ENCODE measurements around the gene COA8. TPM values are rescaled to one million over a fixed set of nuclear protein-coding genes. Genes with fewer than 3 reads are reported as not detected.
"Not testable (repeated sequence)": the region's sequence is repeated elsewhere in the genome, so short reads cannot be mapped to it uniquely, and the experiment has no call there.

COA8 gene
- total and polyA plus RNA-seq, 2 donors (not counting 1 experiment from before 2014, with no cell fraction given): 25.5 to 26.4 TPM

DNA sequence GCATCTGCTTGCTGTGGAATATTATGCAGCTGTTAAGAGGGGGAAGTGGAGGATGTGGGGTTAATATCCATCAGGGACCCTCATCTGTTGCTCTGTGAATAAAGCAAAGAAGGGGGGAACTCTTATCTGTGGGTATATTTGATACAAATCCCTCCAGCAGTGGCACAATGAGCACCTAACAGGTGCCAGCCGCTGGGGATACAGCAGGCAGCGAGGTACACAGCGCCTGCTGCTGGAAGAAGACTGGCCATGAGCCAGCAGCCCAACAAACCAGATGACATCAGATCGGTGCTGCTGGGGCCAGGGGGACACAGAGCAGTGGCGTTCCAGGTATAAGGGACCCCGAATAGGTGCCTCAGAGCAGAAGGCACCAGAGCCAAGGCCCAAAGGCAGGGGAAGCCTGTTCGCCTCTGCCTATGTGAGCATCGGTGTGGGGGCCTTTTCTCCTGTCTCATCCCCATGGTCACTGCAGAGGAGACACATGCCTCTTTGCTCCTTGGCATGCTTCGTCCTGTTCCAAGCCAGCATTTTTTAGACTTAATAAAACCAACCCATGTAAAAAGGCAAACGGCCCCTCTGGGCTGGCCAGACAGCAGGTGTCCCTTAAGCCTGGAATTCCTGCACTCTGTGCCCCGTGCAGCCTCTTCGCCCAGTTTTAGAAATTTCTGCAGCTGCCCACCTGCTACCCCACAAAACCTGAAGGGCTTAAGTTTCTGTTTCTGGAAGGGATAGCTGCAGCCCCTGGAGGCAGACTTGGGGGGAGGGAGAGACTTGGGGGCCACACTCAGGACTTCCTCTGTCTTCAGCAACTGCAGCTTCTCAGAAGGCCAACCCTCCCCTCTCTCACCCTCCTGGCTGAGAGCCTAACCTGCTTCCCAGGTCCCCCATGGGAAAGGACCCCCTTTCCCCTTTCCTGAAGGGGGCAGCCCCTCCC is 38.5 kb upstream of the COA8 start:
- no peak for TF ChIP-seq EZH2 (IDR thresholded peaks at IDR 0.05; ENCODE audit: low read length, missing control alignments)
- TF ChIP-seq, protein P1, sequence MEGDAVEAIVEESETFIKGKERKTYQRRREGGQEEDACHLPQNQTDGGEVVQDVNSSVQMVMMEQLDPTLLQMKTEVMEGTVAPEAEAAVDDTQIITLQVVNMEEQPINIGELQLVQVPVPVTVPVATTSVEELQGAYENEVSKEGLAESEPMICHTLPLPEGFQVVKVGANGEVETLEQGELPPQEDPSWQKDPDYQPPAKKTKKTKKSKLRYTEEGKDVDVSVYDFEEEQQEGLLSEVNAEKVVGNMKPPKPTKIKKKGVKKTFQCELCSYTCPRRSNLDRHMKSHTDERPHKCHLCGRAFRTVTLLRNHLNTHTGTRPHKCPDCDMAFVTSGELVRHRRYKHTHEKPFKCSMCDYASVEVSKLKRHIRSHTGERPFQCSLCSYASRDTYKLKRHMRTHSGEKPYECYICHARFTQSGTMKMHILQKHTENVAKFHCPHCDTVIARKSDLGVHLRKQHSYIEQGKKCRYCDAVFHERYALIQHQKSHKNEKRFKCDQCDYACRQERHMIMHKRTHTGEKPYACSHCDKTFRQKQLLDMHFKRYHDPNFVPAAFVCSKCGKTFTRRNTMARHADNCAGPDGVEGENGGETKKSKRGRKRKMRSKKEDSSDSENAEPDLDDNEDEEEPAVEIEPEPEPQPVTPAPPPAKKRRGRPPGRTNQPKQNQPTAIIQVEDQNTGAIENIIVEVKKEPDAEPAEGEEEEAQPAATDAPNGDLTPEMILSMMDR (conservative IDR thresholded peaks at IDR 0.05 in 1 of 2, IDR thresholded peaks at IDR 0.05 in 1 of 2; ENCODE audit: low read depth in 1 of 2, low read length in 2 of 2): no peak
- H3K9me3 ChIP-seq (ENCODE audit: control insufficient read depth, insufficient read depth, low read depth, low read length): no peaks in the 10 kb centered on the region
- H2AFZ ChIP-seq (ENCODE audit: low read length): no peak overlapping the region
- no peak for DNase-seq (ENCODE audit: low read depth in 2 of 2)
- no peak overlapping the region for H3K4me2 ChIP-seq (ENCODE audit: extremely low read depth, insufficient read depth, low read length)
- no peaks in the 10 kb centered on the region for H3K36me3 ChIP-seq (ENCODE audit: control insufficient read depth, insufficient read depth, low read length)
- H3K27me3 ChIP-seq (ENCODE audit: control insufficient read depth, insufficient read depth, low read length): no peaks in the 10 kb centered on the region
- H3K79me2 ChIP-seq (ENCODE audit: control insufficient read depth, insufficient read depth, low read length): peaks cover 2% of the 10 kb centered on the region
- H3K9ac ChIP-seq (ENCODE audit: insufficient read depth, low read length): no peak overlapping the region
- H3K27ac ChIP-seq (ENCODE audit: insufficient read depth, low read length): no peak overlapping the region
- H4K20me1 ChIP-seq (ENCODE audit: control insufficient read depth, extremely low read depth, insufficient read depth, low read length): no peaks in the 10 kb centered on the region
- H3K4me3 ChIP-seq (replicated peaks in 1 of 4; ENCODE audit: control extremely low read depth in 1 of 4, insufficient read depth in 1 of 4, low read depth in 3 of 4, low read length in 4 of 4): no peak overlapping the region
- H3K4me1 ChIP-seq (ENCODE audit: control insufficient read depth, extremely low read depth, insufficient read depth, low read length): peaks cover 19% of the 10 kb centered on the region

DNA sequence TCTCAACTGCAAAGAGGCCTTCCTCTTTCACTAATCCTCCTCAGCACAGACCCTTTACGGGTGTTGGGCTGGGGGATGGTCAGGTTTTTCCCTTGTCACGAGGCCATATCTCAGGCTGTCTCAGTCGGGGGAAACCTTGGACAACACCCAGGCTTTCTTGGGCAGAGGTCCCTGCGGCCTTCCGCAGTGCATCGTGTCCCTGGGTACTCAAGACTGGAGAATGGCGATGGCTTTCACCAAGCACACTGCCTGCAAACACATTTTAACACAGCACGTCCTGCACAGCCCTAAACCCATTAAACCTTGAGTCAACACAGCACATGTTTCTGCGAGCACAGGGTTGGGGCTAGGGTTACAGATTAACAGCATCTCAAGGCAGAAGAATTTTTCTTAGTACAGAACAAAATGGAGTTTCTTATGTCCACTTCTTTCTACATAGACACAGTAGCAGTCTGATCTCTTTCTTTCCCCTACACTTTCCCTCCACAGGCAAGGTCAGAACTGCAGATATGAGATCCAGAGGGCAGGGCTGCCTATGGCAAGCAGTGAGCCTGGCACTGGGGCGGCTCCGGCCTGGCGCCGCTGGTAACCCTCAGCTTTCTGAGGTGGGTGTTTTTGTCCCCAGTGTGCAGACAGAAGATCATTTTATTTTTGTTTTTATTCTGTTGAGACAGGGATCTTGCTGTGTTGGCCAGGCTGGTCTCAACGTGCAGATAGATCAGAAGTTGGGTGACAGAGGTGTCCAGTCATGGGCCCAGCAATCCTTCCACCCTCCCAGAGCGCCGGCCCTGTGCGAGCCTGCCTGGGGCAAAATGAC is 37.1 kb upstream of the COA8 start:
- H3K9me3 ChIP-seq (ENCODE audit: control insufficient read depth, insufficient read depth, low read depth, low read length); DNase-seq (ENCODE audit: low read depth in 2 of 2); H3K27ac ChIP-seq (ENCODE audit: insufficient read depth, low read length); H3K4me3 ChIP-seq (replicated peaks in 1 of 4; ENCODE audit: control extremely low read depth in 1 of 4, insufficient read depth in 1 of 4, low read depth in 3 of 4, low read length in 4 of 4); H3K27me3 ChIP-seq (ENCODE audit: control insufficient read depth, insufficient read depth, low read length); H3K4me2 ChIP-seq (ENCODE audit: extremely low read depth, insufficient read depth, low read length); H3K36me3 ChIP-seq (ENCODE audit: control insufficient read depth, insufficient read depth, low read length); H3K9ac ChIP-seq (ENCODE audit: insufficient read depth, low read length); H4K20me1 ChIP-seq (ENCODE audit: control insufficient read depth, extremely low read depth, insufficient read depth, low read length); H2AFZ ChIP-seq (ENCODE audit: low read length): not testable (repeated sequence)
- peaks cover 15% of the 10 kb centered on the region for H3K4me1 ChIP-seq (ENCODE audit: control insufficient read depth, extremely low read depth, insufficient read depth, low read length)
- H3K79me2 ChIP-seq (ENCODE audit: control insufficient read depth, insufficient read depth, low read length): peaks cover 16% of the 10 kb centered on the region

DNA sequence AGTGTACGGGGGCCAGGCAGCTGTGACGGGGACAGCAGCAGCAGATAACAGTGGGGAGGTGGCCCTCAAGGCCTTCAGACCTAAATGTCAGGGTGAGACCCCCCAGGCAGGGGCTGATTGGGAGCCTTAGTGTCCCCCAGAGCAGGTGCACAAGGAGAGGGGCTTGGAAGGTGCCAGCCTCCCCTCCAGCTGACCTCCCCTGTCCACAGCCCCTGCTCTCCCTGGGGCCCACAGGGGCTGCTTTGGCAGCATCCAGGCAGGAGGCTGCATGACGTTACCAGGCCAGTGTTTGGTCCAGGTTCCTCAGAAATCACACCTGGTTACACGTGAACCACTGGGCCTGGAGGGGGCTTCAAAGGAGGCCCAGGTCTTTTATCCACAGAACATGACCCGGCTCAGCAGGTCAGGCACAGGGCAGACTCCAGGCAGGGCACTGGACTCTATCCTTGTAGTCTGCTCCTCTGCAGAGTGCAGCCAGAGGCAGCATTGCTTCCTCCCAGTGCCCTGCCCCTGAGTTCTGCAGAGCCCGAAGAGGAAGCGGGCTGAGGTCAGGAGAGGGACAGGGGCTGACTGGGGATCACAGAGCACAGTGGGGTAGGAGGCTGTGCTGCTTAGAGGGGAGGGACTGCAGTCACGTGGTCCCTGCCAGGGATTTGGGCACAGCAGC is 36.4 kb upstream of the COA8 start:
- peaks cover 22% of the 10 kb centered on the region for H3K79me2 ChIP-seq (ENCODE audit: control insufficient read depth, insufficient read depth, low read length)
- no peak overlapping the region for H3K4me2 ChIP-seq (ENCODE audit: extremely low read depth, insufficient read depth, low read length)
- TF ChIP-seq EZH2 (IDR thresholded peaks at IDR 0.05; ENCODE audit: low read length, missing control alignments): no peak
- TF ChIP-seq, protein P1 (conservative IDR thresholded peaks at IDR 0.05 in 1 of 2, IDR thresholded peaks at IDR 0.05 in 1 of 2; ENCODE audit: low read depth in 1 of 2, low read length in 2 of 2): no peak
- no peaks in the 10 kb centered on the region for H3K9me3 ChIP-seq (ENCODE audit: control insufficient read depth, insufficient read depth, low read depth, low read length)
- no peak overlapping the region for H3K9ac ChIP-seq (ENCODE audit: insufficient read depth, low read length)
- no peaks in the 10 kb centered on the region for H3K36me3 ChIP-seq (ENCODE audit: control insufficient read depth, insufficient read depth, low read length)
- H3K4me3 ChIP-seq (replicated peaks in 1 of 4; ENCODE audit: control extremely low read depth in 1 of 4, insufficient read depth in 1 of 4, low read depth in 3 of 4, low read length in 4 of 4): no peak overlapping the region
- H3K4me1 ChIP-seq (ENCODE audit: control insufficient read depth, extremely low read depth, insufficient read depth, low read length): peaks cover 15% of the 10 kb centered on the region
- no peak for DNase-seq (ENCODE audit: low read depth in 2 of 2)
- no peaks in the 10 kb centered on the region for H4K20me1 ChIP-seq (ENCODE audit: control insufficient read depth, extremely low read depth, insufficient read depth, low read length)
- H3K27ac ChIP-seq (ENCODE audit: insufficient read depth, low read length): no peak overlapping the region
- H3K27me3 ChIP-seq (ENCODE audit: control insufficient read depth, insufficient read depth, low read length): no peaks in the 10 kb centered on the region
- H2AFZ ChIP-seq (ENCODE audit: low read length): no peak overlapping the region

All from fibroblast of lung (primary cell).